AG08395 (cell line): ENCODE results near the gene OBSCN.

ENCODE experiments used
- DNase-seq: peaks from one replicate; pipeline ENCODE4 v3.0.0; 2012; ENCODE audit warnings: mixed read lengths, low spot score

OBSCN gene

GRCh38 chr1:228289239-228289849 lies 81.5 kb downstream of the OBSCN start:
- DNase-seq, result no peak

GRCh38 chr1:228289996-228290881 lies 82.4 kb downstream of the OBSCN start:
- no peak for DNase-seq

- no peak for DNase-seq
Observed at GRCh38 chr1:228291906-228292608, 84.2 kb downstream of the OBSCN start.

GRCh38 chr1:228292609-228292911 lies 84.7 kb downstream of the OBSCN start:
- DNase-seq, result no peak

- DNase-seq, result no peak
Observed at GRCh38 chr1:228293393-228293792, 85.5 kb downstream of the OBSCN start.

GRCh38 chr1:228293816-228294500 lies 86.1 kb downstream of the OBSCN start:
- DNase-seq, result no peak

GRCh38 chr1:228294717-228295116 lies 86.9 kb downstream of the OBSCN start:
- DNase-seq, result no peak

- DNase-seq, result no peak
Observed at GRCh38 chr1:228295201-228295600, 87.4 kb downstream of the OBSCN start.

- no peak for DNase-seq
Observed at GRCh38 chr1:228295981-228296380, 88.1 kb downstream of the OBSCN start.

- DNase-seq, result no peak
Observed at GRCh38 chr1:228297242-228297641, 89.4 kb downstream of the OBSCN start.

GRCh38 chr1:228297822-228298221 lies 90.0 kb downstream of the OBSCN start:
- DNase-seq, result no peak

- no peak for DNase-seq
Observed at GRCh38 chr1:228298471-228298870, 90.6 kb downstream of the OBSCN start.

GRCh38 chr1:228299211-228299610 lies 91.4 kb downstream of the OBSCN start:
- no peak for DNase-seq

- DNase-seq, result no peak
Observed at GRCh38 chr1:228299901-228300300, 92.1 kb downstream of the OBSCN start.

- DNase-seq, result no peak
Observed at GRCh38 chr1:228302086-228302485, 94.2 kb downstream of the OBSCN start.

GRCh38 chr1:228303596-228303995 lies 95.8 kb downstream of the OBSCN start:
- no peak for DNase-seq

GRCh38 chr1:228304225-228304624 lies 96.4 kb downstream of the OBSCN start:
- DNase-seq, result no peak

- DNase-seq, result no peak
Observed at GRCh38 chr1:228304766-228305395, 97.0 kb downstream of the OBSCN start.

- DNase-seq, result no peak
Observed at GRCh38 chr1:228305721-228306152, 97.9 kb downstream of the OBSCN start.

GRCh38 chr1:228306275-228307217 lies 98.7 kb downstream of the OBSCN start:
- DNase-seq, result no peak
